22Rv1 (cell line): ENCODE results near the gene RHOC.

ENCODE experiments used
- ZFX ChIP-seq: fragments of 450-650 bp; IDR thresholded peaks from 2 replicates; pipeline ENCODE4 v1.6.1; 2017; ENCODE audit warnings: antibody characterized with exemption, borderline replicate concordance
- TF ChIP-seq, protein P1 (sequence below): fragments of 450-650 bp; IDR thresholded peaks from 2 replicates; pipeline ENCODE4 v1.5.1; 2017; ENCODE audit warnings: mild to moderate bottlenecking

DNA sequence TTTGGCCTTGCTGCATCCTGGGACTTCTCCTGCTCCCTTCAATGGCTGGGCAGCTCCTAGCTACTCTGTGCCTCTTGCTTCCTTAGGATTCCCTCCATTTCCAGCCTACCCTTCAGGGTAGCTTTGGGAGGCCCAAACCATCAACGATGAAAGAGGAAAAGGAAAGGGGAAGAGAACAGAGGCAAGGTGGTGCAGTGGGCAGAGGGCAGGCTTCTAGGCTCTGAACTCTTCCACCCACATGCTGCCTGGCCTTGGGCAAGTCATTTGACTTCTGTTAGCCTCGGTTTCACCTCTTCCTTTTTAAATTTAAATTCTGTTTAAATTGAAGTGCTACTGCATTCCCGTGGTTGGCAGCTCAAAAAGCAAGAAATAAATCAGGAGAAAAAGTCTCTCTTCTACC lies 13.9 kb upstream of the RHOC start:
- TF ChIP-seq, protein P1, sequence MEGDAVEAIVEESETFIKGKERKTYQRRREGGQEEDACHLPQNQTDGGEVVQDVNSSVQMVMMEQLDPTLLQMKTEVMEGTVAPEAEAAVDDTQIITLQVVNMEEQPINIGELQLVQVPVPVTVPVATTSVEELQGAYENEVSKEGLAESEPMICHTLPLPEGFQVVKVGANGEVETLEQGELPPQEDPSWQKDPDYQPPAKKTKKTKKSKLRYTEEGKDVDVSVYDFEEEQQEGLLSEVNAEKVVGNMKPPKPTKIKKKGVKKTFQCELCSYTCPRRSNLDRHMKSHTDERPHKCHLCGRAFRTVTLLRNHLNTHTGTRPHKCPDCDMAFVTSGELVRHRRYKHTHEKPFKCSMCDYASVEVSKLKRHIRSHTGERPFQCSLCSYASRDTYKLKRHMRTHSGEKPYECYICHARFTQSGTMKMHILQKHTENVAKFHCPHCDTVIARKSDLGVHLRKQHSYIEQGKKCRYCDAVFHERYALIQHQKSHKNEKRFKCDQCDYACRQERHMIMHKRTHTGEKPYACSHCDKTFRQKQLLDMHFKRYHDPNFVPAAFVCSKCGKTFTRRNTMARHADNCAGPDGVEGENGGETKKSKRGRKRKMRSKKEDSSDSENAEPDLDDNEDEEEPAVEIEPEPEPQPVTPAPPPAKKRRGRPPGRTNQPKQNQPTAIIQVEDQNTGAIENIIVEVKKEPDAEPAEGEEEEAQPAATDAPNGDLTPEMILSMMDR, result no peak
- TF ChIP-seq ZFX, result no peak
